ENCODE measurements around the gene ETS2.
"Not testable (repeated sequence)": the region's sequence is repeated elsewhere in the genome, so short reads cannot be mapped to it uniquely, and the experiment has no call there.

ETS2 gene

DNA sequence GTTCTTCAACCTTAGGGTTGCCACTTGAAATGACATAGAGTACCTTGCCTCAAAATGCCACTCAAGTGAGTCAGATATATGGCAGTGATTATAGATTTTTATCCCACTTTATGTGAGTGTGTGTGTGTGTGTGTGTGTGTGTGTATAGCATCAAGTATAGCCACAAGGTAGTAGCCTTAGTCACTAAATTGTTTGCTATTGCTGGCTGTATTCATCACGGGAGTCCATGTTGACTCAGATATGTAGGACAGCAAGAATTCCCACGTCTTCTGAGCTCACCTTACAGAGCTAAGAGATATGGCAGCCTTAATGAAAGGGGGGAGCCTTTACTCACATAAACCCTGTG is 9.3 kb downstream of the ETS2 start:
- in situ Hi-C loops (cut with MboI; ENCODE audit: low sequenced_read_pairs) = no loop called here

DNA sequence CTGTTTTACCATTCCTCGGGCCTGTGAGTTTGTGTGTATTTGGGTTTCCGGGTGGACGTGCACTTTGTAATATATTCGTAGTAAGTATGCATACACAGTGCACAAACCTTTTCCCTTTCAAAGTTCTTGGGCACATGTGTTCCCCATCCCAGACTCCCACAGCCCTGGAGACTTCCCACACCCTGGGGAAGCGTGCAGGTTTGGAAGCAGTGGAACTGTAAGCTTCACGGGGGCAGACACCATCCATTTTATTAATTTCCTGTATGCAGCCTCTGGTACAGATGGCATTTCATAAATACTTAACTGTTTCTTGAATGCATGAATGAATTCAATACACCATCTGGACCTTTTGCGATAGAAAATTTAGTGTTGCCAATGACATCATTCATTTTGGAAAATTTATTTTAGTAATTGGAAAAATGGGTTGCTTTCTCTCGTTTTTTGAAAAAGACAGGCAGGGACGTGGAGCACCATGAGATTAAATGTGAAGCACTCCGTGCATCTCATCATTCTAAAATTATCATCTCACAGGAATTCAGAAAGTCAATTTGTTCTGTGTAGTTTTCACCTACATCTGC is 10.8 kb downstream of the ETS2 start:
- in situ Hi-C loops (cut with MboI; ENCODE audit: low sequenced_read_pairs) = no loop called here

DNA sequence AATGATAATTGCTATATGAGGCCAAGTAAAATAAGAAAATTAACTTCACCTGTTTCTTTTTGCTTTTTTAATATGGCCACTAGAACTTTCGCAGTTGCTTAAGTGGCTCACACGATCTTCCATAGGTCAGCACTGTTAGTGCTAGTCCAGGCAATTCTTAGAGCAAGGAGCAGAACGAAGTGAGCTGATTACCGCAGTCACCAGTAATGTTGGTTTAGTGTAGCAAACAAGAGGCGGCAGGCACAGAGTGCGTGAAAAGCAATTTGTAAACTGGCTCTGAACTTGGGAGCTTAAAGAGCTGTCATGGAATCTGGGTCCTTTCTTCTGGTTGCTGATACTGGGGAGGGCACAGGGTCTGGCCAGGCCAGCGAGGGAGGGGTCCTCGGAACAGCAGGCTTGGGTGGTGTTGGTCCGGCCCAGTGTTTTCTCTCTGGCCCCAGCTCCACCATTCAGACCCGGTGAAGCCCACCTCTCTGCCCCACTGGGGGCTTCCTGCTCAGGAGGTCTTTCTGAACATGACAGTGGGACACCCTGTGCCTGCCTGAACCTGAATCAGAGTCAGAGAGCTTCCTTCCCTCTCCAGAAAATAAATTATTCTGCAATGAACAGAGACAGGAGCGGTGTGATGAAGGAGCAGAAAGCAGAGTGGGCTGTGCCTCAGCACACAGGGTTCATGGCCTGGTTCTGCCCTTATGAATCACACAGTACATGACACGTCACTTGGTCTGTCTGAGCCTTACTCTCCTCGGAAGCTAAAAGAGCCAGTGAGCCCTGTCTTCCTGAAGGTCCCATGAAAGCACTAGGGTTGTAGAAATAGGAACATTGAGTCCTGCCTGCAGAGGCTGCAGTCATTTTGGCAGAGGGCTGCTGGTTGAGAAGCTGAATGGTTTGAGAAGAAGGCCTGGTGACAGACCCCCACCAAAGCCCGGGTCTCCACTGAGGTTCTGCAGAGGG is 11.9 kb downstream of the ETS2 start:
- in situ Hi-C loops (cut with MboI; ENCODE audit: low sequenced_read_pairs) = no loop called here

DNA sequence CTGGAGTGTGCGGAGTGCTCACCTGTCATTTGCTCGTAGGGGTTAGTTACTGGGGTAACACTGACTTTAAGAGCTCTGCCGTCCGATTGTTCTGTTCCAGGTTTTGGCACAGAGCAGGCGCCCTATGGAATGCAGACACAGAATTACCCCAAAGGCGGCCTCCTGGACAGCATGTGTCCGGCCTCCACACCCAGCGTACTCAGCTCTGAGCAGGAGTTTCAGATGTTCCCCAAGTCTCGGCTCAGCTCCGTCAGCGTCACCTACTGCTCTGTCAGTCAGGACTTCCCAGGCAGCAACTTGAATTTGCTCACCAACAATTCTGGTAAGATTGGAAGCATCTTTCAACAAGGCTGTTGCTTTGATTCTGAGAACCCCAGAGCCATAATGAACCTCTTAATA is 12.6 kb downstream of the ETS2 start:
- in situ Hi-C loops (cut with MboI; ENCODE audit: low sequenced_read_pairs) = no loop called here

DNA sequence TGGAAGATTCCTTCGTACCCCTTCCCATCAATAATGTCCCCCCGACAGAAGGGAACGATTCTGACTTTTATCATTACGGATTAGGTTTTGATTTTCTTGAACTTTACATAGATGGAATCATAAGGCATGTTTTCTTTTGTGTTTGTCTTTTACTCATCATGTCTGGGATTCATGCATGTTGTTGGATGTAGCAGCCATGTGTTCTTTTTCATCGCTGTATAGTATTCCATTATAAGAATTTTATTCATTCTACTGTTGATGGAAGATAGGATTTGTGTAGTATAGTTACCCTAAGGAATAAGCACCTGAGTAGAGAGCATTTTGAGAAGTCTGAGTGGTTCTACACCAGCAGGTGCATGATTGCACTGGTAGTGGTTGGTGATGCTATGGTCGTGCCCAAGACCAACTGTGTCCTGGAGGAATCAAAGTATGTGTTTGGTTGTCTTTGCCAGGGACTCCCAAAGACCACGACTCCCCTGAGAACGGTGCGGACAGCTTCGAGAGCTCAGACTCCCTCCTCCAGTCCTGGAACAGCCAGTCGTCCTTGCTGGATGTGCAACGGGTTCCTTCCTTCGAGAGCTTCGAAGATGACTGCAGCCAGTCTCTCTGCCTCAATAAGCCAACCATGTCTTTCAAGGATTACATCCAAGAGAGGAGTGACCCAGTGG is 13.5 kb downstream of the ETS2 start:
- in situ Hi-C loops (cut with MboI; ENCODE audit: low sequenced_read_pairs) = no loop called here

DNA sequence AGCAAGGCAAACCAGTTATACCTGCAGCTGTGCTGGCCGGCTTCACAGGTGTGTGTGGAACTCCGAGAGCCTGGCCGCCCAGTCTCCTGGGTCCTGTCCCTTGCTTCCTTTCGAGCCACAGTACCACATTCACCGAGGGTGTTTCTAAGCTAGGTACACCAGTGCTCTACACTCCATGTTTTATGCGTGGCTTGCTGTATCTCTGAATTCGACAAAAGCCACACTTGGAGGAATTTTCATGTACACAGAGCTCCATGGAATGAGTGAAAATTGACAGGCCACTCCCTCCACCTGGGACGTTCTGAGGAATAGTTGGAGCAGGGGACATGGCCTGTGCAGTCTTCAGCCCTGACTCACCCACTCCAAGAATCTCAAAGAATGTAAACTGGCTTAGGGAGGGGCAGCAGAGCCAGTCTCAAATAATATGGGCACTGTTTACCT is 14.0 kb downstream of the ETS2 start:
- in situ Hi-C loops (cut with MboI; ENCODE audit: low sequenced_read_pairs) = no loop called here

DNA sequence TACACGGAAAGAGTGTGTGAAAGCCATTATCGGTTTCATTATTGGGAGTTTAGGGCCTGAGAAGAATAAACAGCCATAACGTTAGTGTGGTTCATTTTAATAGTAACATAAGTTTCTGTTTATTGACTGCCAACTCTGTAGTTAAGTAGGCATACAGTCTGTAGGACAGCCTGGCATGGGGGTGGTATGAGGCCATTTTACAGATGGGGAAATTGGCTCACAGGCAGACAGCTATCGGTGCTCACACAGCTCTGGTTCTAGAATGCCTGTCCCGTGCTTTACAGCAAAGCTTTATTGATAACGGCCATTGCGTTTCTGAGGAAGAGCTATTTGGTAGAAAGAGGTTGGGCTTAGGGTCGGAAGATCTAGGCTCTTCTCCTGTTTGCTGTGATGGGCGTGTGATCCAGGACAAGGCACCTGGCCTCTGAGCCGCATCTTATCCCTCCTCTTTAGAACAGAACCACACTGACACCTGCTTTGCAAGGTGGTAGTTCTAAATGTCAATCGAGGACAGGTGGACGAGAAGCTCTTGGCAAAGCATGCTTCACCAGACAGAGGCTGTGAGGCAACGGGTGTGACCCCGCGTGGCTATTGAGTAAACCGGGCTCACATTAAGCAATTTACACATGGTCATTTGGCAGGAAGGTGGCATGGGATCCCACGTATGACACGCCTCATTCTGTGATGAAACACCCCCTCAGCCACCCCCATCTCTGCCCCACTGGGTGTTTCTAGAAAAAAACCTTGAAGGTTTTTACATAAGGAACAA is 14.9 kb downstream of the ETS2 start:
- in situ Hi-C loops (cut with MboI; ENCODE audit: low sequenced_read_pairs) = no loop called here

DNA sequence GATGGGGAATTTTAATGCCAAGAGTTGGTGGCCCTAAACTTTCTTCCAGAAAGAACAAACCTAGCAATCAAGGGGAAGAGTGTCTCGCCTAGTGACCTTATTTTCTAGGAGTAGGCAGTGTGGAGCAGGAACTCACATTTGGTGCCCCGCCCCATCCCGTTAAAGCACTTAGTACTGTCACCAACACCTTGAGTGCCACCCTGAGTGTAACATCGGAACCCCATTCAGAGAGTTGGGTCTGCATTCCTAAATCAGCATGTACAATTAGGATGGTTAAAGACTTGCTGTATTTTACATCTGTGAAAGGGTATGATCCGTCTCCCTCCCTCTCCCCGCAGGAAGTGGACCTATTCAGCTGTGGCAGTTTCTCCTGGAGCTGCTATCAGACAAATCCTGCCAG is 15.5 kb downstream of the ETS2 start:
- in situ Hi-C loops (cut with MboI; ENCODE audit: low sequenced_read_pairs) = no loop called here

DNA sequence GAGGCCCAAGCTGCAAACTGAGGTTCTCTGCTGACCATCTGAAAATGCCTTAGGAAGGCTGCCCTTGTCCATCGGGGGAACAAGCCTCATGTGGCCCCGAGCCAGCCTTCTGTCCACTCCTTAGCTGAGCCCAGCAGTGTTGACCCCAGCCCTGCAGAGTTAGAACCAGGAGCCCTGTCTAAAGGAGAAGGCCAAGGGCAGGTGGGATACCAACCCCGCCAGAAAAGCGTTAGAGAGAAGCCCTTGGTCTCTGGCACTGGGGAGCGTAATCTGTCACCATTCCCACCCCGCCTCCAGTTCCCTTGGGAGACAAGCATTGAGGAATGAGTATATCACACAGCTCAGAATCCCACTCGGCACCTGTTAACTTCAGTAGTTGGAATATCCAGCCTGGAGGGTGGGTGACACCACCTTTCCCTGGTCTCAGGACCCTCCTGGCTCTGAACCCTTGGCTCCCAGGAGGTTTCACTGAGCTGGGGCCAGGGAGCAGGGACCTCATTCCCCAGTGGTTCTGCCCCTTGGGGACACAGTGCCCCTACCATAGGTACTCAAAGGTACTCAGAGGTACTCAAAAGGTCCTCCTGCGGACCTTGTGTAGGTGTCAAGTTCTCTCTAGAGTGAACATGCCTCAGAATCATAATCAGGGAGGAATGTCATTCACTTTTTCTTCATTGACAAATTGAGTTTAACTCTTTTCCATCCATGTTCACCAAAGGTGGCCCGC is 16.4 kb downstream of the ETS2 start:
- in situ Hi-C loops (cut with MboI; ENCODE audit: low sequenced_read_pairs) = no loop called here

DNA sequence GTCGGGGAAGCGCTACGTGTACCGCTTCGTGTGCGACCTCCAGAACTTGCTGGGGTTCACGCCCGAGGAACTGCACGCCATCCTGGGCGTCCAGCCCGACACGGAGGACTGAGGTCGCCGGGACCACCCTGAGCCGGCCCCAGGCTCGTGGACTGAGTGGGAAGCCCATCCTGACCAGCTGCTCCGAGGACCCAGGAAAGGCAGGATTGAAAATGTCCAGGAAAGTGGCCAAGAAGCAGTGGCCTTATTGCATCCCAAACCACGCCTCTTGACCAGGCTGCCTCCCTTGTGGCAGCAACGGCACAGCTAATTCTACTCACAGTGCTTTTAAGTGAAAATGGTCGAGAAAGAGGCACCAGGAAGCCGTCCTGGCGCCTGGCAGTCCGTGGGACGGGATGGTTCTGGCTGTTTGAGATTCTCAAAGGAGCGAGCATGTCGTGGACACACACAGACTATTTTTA is 17.1 kb downstream of the ETS2 start:
- in situ Hi-C loops (cut with MboI; ENCODE audit: low sequenced_read_pairs) = no loop called here

DNA sequence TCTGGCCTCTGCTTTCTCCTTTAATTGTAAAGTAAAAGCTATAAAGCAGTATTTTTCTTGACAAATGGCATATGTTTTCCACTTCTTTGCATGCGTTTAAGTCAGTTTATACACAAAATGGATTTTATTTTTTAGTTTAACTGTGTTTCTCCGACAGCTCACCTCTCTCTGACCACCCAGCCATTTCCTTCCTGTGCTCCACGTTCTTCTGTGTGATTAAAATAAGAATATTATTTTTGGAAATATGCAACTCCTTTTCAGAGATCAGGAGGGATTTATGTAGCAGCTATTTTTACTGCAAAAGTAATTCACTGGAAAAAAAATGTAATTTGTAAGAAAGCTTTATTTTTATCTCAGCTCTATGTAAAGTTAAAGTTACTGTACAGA is 18.0 kb downstream of the ETS2 start:
- in situ Hi-C loops (cut with MboI; ENCODE audit: low sequenced_read_pairs) = no loop called here

DNA sequence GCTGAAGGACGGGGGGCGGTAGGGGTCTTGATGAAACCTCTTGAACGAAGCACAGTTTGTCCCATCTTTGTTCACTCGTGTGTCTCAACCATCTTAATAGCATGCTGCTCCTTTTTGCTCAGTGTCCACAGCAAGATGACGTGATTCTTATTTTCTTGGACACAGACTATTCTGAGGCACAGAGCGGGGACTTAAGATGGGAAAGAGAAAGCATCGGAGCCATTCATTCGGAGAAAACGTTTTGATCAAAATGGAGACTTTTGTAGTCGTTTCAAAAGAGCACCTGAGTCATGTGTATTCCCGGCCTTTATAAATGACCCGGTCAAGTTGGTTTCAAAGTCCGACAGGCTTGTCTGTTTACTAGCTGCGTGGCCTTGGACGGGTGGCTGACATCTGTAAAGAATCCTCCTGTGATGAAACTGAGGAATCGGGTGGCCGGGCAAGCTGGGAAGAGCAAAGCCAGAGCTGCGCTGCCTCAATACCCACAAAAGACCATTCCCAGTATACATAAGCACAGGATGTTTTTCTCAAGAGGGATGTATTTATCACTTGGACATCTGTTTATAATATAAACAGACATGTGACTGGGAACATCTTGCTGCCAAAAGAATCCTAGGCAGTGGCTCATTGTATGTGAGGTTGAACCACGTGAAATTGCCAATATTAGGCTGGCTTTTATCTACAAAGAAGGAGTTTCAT is 18.5 kb downstream of the ETS2 start:
- in situ Hi-C loops (cut with MboI; ENCODE audit: low sequenced_read_pairs) = no loop called here

DNA sequence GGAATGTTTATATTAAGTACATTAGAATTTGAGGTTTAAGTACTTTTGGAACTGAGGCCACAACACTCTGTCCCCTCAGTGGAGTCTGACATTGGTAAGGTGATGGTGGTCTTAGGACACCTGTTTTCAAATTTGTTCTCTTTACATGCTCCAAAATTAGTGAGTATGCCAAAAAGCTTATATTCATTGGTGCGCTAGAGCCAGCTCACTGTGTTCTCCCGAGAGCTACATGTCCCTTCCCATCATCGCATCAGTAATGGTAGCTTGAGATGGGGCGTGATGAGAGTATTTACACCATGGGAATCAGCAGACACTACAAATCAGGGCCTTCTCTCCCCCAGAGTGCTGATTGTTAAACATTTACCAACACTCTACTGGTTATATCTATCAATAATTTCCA is 19.5 kb downstream of the ETS2 start:
- in situ Hi-C loops (cut with MboI; ENCODE audit: low sequenced_read_pairs) = no loop called here

DNA sequence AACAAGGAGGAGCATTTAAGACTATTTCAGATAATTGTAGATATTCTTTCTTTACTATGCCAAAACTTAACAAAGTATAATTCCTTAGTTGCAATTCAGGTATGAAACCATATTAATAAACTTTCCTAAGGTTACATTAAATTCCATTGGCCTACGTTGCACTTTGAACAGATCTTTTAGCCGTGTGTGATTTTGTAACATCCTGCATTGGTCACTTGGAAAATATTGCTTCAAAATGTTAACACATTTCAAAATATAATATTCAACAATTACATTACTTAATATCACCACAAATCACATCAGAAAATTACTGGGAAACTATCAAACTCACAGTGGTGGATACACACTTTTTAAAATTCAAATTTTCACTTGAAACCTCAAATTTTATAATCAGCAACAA is 20.2 kb downstream of the ETS2 start:
- in situ Hi-C loops (cut with MboI; ENCODE audit: low sequenced_read_pairs) = no loop called here

DNA sequence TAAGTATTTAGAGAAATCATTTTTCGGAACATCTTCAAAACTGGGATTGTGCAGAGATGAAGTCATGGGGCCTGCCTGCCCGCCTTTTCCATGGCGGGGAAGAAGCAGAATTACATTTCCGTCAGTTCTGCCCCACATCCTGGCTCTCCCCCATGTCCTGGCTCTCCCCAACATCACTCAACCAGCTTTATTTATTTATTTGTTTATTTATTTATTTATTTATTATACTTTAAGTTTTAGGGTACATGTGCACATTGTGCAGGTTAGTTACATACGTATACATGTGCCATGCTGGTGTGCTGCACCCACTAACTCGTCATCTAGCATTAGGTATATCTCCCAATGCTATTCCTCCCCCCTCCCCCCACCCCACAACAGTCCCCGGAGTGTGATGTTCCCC is 22.4 kb downstream of the ETS2 start:
- in situ Hi-C loops (cut with MboI; ENCODE audit: low sequenced_read_pairs) = not testable (repeated sequence)

DNA sequence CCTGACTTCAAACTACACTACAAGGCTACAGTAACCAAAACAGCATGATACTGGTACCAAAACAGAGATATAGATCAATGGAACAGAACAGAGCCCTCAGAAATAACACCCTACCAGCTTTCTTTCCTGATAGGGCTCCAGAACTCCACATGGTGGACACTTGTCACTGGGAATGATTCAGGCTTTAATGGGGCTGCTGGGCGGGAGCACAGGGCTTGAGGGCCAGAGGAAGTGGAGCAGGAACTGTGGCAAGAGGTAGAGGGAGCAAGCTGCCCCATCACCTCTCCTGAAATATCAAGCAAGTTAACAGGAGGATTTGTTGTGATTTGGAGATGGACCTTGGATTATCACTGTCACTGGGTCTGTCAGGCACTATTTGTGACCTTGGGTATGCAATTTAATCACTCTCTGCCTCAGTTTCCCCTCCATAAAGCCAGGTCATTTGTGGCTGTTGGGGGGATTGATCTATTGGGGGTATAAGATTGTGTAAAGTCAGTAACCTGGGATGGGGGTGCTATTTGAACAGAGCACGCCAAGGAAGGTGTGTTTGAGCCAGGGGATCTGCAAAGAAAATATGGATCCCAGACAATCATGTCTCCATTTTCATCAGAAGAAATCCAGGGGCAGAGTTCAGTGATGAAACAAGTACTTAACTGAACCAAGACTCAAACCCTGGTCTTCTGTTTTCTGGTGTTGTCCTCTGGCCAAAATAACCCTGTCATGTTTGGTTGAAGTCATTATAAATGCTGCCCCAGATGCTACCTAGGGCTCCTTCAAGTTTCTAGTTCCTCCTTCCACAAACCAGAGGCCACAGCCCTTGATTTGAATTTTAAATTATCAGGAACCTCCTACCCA is 25.2 kb downstream of the ETS2 start:
- in situ Hi-C loops (cut with MboI; ENCODE audit: low sequenced_read_pairs) = no loop called here

DNA sequence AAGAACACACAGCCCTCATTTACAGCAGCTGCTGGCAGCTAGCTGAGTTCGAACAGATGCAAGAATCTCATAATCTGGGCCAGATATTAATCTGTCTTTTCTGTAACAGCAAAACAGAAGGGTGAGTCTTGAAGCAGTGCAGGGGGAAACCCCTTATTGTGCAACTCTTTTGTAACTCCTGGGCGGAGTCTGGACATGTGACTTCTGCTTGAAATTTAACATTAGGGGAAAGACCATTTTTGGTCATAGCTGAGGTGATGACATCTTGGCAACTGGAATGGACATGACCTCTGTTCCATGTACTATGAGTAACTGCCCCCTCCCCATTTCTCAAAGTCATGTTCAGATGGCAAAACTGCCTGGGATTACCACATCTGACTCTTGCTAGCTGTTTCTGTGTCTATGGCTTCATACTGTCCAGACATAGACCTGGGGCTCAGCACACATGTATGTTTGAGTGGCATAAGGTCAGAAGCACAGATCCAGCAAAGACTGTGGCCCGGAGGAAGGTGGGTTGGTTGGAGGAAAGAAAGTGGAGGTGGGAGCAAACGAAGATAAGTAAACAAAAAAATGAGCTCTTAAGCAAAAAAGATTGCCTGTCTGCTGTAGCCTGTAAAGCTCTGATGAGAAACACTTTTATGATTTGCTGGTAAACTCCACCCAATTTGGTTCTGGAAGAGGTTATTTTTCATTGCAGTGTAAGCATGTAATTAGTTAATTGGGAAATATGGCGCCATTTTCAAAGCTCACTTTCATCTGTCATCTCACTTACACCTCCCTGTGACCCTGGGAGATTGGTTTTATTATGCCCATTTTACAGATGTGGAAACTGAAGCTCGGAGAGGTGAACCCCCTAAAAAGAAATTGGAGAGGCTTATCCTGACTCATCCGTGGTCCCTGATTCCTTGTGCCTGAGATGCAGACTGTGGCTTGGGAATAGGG is 26.1 kb downstream of the ETS2 start:
- in situ Hi-C loops (cut with MboI; ENCODE audit: low sequenced_read_pairs) = no loop called here

DNA sequence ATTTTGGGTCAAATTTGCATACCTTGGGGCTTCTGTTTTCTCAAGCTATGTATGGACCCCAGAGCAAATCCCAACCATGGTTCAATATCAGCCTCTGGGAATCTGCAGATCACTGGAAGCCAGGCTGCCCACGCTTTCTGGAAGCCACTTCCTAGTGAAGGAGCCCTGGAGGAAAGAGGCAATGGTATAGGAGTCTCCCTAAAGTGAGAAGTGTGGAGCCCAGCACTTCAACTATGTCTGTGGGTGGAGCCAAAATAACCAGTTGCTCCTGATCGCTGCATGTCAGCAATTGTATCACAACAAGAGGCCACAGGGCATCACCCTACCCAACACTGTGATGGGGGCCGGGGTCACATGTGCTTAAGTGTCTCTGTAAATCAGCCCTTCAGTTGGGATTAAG is 26.9 kb downstream of the ETS2 start:
- in situ Hi-C loops (cut with MboI; ENCODE audit: low sequenced_read_pairs) = no loop called here

Data from HL-60/S4 treated with phorbol 12-myristate 13-acetate at 8.2 ng/mL for 4 days and 3 days (cell line).